Thoracic aorta (tissue), 2 donors: Measurements from ENCODE around the gene CUX1. TPM values are rescaled to one million over a fixed set of nuclear protein-coding genes. Genes with fewer than 3 reads are reported as not detected.

Experiments
- ATAC-seq: fragments of 150-250 bp; one replicate; pipeline ENCODE4 v1.8.0; 2017; ENCODE audit warnings: low read depth; ENCODE audit not compliant: insufficient number of reproducible peaks, low FRiP score
- DNase-seq: peaks from one replicate; pipeline ENCODE4 v3.0.0-alpha.2; 2020; ENCODE audit warnings: low spot score
- H3K27ac ChIP-seq, 2 donors: fragments of 200-600 bp; sonication (generic); 1 replicate in 1 of 2; 2 replicates in 1 of 2; pipeline ENCODE4 v1.5.1; 2016; ENCODE audit warnings: mild to moderate bottlenecking in 2 of 2, moderate library complexity in 2 of 2
- H3K27me3 ChIP-seq: fragments of 200-600 bp; sonication (generic); replicated peaks from 2 replicates; pipeline ENCODE4 v1.6.0; 2016; ENCODE audit warnings: mild to moderate bottlenecking; ENCODE audit not compliant: insufficient read depth
- H3K36me3 ChIP-seq: fragments of 200-600 bp; sonication (generic); one replicate; pipeline ENCODE4 v1.5.1; 2016
- H3K4me1 ChIP-seq, 2 donors: fragments of 200-600 bp; sonication (generic); 1 replicate in 1 of 2; 2 replicates in 1 of 2; pipeline versions ENCODE4 v1.5.1 to v1.6.0; 2016; ENCODE audit warnings: low read depth in 2 of 2, mild to moderate bottlenecking in 1 of 2; ENCODE audit not compliant: control insufficient read depth in 1 of 2
- H3K4me3 ChIP-seq: fragments of 200-600 bp; sonication (generic); 2 replicates; pipeline ENCODE4 v1.5.1; 2016; ENCODE audit warnings: mild to moderate bottlenecking
- H3K9me3 ChIP-seq: fragments of 200-600 bp; sonication (generic); 2 replicates; pipeline ENCODE4 v1.5.1; 2016
- CTCF ChIP-seq: fragments of 200-600 bp; sonication (generic); IDR thresholded peaks from one replicate; pipeline ENCODE4 v1.5.1; 2019; ENCODE audit warnings: antibody characterized with exemption
- total RNA-seq, 2 donors: library from RNA; depleted of rRNA; stranded (reverse); fragments of >200 nt; gene quantifications; one replicate each; pipeline versions ENCODE4 v1.1.0 to v1.2.3, GENCODE V29; 2016

CUX1 gene
- total RNA-seq, 2 donors from 2014 or later, result 85.0 to 179 TPM

- Histone ChIP-seq H3K4me1 (peaks cover 11 to 31% of the 10 kb centered on the region in 2 donors), H3K27me3 (no peaks in the 10 kb centered on the region), H3K36me3 (no peaks in the 10 kb centered on the region), H3K9me3 (no peaks in the 10 kb centered on the region), H3K27ac (peak within 1 kb of the TSS; percentile 70 to 72), H3K4me3 (peak within 1 kb of the TSS; percentile 90)
- TF ChIP-seq CTCF, result no peak
- ATAC-seq, result peak; percentile 39
- DNase-seq, result no peak
These were observed 469.0 kb downstream of the CUX1 start, which contains the start of gene SH2B2 for GRCh38 chr7:102286237-102287110. SH2B2 (plus strand) TSS chr7:102286868; CDS start chr7:102300551, 13,683 bp downstream.

GRCh38 chr7:102287111-102287980 lies 469.9 kb downstream of the CUX1 start:
- H3K27ac ChIP-seq, result peak overlapping the region in 1 of 2 donors; percentile 10
- H3K4me3 ChIP-seq, result peak overlapping the region; percentile 90
- no peaks in the 10 kb centered on the region for H3K27me3 ChIP-seq
- ATAC-seq, result peak; percentile 14
- peaks cover 11 to 31% of the 10 kb centered on the region in 2 donors for H3K4me1 ChIP-seq
- no peak for DNase-seq
- no peaks in the 10 kb centered on the region for H3K36me3 ChIP-seq
- TF ChIP-seq CTCF, result no peak
- H3K9me3 ChIP-seq, result no peaks in the 10 kb centered on the region

GRCh38 chr7:102287981-102288278 lies 470.5 kb downstream of the CUX1 start:
- Histone ChIP-seq H3K27me3 (no peaks in the 10 kb centered on the region), H3K4me1 (peaks cover 11 to 31% of the 10 kb centered on the region in 2 donors), H3K4me3 (peak overlapping the region; percentile 90), H3K27ac (no peak overlapping the region), H3K9me3 (no peaks in the 10 kb centered on the region), H3K36me3 (no peaks in the 10 kb centered on the region)
- TF ChIP-seq CTCF, result no peak
- ATAC-seq (no peak), DNase-seq (no peak)

GRCh38 chr7:102288285-102288930 lies 471.0 kb downstream of the CUX1 start:
- Histone ChIP-seq H3K27ac (no peak overlapping the region), H3K9me3 (no peaks in the 10 kb centered on the region), H3K4me1 (peaks cover 11 to 31% of the 10 kb centered on the region in 2 donors), H3K4me3 (peak overlapping the region; percentile 90), H3K27me3 (no peaks in the 10 kb centered on the region), H3K36me3 (no peaks in the 10 kb centered on the region)
- TF ChIP-seq CTCF, result no peak
- ATAC-seq (no peak), DNase-seq (no peak)
